Esophagus mucosa (tissue), 1 donor: ENCODE data around the gene COL28A1. TPM values are rescaled to one million over a fixed set of nuclear protein-coding genes. Genes with fewer than 3 reads are reported as not detected.

Experiments used
- ATAC-seq: fragments of 200-7000 bp; cut with Tn5 transposase; one replicate; pipeline ENCODE4 v1.9.1; 2020
- total RNA-seq: library from RNA; stranded (reverse); gene quantifications from one replicate; pipeline ENCODE4 v1.2.4, GENCODE V29; 2023
- donor health status: DM: yes; HTN: yes; CAD: no.

The COL28A1 gene
- total RNA-seq: 0.16 TPM

DNA sequence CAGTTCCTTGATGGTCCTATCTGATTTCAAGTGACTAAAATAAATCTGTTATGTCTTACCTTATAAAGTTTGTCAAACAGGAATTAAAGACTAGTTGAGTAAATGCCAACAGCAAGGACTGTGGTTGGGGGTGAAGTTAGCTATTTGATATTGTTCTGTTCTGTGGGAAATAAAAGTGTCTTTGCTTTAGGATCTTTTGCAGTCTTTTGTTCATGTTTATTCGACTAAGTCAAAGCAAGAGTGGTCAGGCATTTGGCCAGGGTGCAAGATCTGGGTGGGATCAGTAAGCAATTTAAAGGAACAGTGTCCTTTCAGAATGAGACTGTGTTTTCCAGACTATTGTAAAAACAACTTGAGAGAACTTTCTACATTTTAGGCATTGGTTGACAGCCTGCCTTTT lies at the start of gene COL28A1:
Gene COL28A1 (minus strand): TSS at position 183 of the 400 bp plus-strand sequence. CDS start 2,998 bp downstream, outside the sequence.
- no peak for ATAC-seq

DNA sequence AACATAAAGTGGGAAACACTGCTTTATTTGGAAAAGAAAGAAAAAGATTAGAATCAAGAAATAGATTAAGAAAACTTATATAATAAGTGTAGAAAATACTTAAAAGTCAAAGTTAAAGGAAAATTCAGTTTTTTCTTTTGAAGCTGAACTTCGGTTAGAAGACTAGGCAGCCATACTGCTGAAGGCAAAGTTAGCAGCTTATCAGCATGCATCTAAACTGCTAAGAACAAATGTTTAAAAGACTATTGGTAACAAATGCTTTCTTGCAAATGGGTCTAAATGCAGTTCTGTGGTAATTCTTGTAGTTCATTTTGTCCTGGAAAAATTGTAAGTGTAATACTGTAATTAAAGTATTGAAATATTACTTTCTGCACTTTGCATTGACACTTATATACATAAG lies 49.0 kb upstream of the COL28A1 start:
- ATAC-seq: no peak

DNA sequence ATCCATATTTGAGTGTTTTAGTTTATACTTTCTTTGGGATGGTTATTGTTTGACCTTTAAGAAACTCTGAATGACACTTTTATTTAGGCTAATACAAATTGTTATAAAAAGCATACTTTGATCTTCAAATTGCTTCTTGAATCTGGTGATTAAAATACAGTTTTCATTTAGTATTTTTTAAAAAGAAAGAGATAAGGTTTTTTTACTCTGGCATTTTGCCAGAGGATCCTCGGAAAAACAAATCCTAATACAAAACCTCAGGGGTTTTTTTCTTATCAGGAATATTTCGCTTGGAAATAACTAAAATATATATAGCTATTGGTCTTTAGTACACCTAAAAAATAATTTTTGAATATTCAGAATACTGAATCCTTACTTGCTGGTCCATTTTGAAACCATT lies 48.1 kb upstream of the COL28A1 start:
- ATAC-seq: no peak

DNA sequence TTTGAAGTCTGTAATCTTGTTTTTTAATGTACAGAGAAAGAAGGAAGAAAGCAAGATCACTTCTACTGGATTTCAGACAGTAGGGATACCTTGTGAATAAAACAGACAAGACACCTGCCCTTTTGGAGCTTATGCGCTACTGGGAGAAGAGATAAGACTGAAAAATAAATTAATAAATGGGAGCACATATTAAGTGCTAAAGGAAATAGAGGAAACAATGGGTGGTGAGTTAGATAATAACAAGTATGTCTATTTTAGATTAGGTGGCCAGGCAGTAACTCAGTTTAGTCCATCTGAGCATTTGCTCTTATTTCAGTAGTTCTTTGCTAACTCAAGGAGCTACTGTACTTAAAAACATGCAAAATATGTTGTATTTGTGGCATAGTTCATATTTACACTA lies 46.9 kb upstream of the COL28A1 start:
- ATAC-seq: no peak

DNA sequence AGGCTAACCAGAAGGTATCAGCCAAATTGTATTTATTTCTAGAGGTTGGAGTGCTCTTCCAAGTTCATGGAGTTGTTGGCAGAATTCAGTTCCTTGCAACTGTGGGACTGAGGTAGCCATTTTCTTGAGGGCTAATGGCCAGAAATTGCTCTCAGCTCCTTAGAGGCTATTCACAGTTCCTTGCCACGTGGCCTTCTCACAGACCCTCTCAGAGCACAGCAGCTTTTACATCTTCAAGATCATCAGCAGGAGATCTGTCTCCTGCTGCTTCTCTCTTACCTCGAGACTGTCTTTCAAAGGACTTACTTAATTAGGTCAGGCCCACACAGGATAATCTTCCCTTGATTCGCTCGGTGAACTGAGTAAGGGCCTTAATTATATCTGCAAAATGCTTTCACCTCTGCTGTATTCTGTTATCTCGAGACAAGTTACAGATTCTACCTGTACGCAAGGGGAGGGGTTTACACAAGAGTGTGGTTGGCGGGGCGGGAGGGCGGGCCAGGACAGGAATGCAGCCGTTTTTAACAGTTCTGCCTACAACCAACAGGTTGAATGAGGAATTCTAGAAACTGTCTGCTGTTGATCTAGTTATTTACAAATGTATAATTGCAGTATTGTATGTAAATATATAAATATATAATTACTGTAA lies 46.0 kb upstream of the COL28A1 start:
- ATAC-seq: no peak

DNA sequence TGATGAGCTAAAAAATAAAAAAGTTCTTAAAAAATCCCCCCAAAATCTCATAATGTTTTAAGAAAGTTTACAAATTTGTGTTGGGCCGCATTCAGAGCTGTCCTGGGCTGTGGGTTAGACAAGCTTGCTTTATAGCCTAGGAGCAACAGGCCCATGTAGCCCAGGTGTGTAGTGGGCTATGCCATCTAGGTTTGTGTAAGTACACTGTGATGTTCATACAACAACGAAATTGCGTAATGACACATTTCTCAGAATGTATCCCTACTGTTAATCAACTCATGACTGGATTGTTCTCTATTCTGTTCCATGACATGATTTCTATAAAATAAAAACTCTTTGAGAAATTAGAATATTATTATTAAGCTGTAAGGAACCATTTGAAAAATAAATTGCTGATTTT lies 44.0 kb upstream of the COL28A1 start:
- ATAC-seq: no peak

DNA sequence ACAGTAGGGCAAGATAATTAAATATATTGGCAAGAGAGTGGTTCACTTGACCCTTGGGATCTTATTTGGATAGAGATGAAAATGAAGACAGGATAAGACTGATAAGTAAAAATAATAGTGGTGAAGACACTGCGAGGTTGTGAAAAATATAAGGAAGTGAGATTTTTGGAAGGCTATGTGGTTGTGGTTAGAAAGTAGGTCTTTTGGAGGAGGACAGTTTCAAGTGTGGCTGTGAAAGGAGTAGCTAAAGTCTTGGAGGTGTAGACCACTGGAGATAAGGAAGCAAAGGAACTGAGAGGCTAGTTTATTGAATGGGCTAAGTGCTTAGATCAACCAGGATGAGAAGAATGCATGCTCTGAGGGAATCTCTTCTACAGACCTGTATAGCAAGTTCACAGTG lies 42.2 kb upstream of the COL28A1 start:
- no peak for ATAC-seq

DNA sequence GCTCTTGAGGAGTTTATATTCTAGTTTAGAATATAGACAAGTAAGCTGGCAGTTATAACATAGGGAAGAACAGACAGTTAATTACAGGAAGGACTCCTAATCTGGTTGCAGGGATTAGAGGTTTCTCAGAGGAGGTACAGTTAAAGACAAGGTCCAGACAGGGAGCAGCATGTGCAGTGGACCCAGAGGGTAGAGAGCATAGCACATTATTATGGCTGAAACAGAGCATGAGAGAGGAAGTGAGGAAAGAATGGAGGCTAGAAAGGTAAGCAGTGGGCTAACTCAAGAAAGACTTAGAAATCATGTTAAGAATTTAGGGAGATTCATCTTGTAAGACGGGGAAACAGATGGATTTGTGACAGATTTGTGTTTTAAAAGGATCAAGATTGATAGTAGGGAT lies 40.7 kb upstream of the COL28A1 start:
- ATAC-seq: no peak

DNA sequence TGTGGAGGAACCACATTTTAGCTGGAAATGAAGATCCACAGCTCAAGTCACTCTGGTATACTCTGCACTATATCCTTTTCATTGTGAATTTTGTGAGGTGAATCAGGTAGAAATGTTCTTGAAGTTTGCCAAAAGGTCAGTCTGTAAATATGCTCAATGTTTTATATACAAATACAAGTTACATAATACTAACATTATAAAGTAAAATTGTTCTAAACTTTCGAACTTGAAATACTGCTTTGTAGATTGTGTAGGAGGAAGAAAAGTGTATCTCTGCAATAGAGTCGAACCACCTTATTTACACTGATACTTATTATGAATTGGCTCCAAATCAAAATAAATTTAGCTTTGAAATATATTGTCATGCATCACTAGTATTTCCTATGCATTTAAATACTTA lies 38.0 kb upstream of the COL28A1 start:
- ATAC-seq: no peak

DNA sequence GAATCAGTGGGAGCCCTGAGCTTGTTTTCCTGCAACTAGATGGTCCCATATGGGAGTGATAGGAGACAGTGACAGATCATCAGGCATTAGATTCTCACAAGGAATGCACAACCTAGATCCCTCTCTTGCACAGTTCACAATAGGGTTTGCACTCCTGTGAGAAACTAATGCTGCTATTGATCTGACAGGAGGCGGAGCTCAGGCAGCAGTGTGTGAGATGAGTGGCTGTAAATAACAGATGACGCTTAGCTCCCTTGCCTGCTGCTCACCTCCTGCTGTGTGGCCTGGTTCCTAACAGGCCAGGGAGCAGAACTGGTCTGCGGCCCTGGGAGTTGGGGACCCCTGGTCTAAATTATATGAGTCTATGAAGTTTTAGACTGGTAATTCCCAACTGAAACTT lies 34.9 kb upstream of the COL28A1 start:
- ATAC-seq: no peak

DNA sequence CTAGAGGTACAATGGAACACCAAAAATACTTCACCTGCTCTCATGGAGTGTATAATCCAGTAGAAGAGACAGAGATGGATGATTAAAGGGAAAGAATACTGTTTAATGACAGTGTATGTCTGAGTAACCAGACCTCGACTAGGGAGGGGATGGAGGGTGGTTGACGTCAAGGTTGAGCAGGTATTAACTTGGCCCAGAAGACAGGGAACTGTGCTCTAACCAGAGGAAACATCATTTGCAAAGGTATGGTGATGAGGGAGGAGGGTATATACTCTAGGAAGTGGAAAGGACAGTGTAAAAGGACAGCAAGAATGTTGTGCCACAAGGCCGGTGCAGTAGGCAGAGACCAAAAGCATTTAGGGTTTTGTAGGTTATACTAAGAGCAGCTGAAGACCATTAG lies 33.9 kb upstream of the COL28A1 start:
- ATAC-seq: peak; percentile 12

DNA sequence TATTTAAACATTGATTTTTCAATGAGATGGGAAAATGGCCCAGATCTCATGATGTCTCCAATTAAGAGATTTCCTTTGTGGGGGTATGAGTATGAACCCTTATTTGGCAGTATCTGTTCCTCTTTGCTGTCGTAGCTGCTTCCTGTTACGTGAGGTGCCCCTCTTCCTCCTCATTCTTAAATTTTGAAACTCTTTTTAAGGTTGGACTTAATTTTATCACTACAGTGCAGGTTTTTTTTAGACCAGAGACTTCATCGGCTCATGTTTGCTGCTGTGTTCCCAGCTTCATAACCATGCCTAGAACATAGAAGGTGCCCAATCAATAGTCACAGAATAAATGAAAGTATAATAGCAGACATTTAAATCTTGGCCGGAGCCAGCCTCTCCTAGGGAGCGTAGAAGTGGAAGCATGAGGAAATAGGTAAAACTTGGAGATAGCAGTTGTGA lies 33.4 kb upstream of the COL28A1 start:
- no peak for ATAC-seq

DNA sequence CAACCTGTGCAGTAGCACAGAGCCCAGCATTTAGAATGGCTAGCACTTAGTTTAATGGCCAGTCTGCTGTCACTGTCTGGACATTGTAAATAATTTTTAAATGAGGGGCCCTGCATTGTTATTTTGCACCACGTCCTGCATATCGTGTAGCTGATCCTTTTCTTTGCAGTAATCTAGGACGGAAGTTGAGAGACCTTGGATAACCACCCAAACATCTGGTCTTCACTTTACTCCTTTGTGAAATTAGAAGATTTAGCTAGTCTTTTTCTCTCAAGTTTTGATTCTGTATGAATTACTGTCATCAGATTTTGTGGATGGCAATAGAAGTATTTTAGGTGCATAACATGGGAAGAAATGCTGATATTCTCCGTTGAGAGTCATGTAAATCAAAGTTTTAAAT lies 32.9 kb upstream of the COL28A1 start:
- no peak for ATAC-seq

DNA sequence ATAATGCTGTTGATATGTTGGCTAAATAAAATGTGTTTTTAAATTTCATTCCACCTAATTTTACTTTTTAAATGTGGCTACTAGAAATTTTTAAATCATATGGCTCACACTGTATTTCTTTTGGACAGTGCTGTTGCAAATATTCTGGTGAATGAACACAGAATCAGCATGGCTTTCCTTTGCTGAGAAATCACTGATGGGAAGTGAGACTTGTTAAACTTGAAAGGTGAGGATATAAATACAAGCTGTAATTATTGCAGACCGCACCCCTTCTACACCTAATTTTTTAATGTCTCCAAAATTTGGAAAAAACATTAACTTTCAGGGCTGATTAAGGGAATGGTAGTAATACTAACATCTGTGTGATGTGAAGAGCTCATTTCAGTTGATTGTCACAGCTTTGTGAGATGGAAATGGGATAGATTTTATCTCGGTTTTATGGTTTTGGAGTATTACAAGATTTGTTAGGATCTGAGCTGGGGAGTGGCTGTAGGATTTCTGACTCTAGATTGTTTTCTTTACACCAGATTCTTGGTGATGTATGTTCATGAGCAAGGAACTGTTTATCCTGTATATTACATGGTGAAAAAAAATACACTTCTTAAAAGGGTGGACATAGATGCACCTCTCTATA lies 32.3 kb upstream of the COL28A1 start:
- ATAC-seq: peak; percentile 24

DNA sequence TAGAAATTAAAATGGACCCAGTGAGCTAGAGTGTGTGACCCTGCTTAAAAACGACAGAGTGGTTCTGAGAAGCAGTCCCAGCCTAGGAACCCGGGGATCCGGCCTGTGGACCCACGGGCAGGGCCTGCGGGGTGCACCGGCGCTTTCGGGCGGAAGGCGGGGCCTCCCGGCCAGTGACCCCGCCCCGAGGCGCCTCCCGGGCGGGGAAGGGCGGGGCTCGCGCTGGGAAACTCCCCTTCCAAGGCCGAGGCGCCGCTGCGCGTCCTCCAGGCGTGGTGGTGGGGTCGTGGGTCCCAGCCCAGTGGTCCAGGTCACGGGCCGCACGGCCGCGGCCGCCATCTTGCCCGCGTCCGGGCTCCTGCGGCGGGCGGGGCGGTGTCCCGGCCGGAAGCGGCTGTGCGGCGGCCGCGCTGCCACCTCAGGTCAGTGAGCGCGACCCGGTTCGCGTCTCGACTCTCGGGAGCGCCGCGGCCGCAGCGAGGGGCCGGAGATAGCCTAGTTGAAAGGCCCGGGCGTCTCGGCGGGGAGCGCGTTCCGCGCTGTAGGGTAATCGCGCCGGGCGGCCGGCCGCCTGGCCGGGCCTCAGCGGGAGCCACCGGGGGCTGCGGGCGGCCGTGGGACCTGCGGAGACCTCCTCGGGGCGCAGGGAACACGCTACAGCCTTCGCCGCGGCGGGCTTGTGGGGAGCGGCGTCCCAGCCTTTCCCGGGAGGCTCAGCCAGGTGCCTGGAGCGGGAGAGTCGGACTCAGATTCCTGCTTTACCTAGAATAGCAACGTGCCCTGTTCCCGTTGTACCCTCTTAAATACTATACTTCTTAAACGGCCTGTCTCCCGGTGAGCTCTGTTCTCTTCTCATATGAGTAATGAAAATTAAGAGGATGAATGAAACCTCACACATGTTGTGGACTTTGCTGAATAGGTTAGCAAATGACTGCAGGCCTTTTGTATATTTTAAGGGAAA lies 31.3 kb upstream of the COL28A1 start, which contains the start of gene MIOS:
Gene MIOS (plus strand): TSS at position 234 of the 961 bp plus-strand sequence. CDS start 5,592 bp downstream, outside the sequence.
- peak; percentile 86 for ATAC-seq

DNA sequence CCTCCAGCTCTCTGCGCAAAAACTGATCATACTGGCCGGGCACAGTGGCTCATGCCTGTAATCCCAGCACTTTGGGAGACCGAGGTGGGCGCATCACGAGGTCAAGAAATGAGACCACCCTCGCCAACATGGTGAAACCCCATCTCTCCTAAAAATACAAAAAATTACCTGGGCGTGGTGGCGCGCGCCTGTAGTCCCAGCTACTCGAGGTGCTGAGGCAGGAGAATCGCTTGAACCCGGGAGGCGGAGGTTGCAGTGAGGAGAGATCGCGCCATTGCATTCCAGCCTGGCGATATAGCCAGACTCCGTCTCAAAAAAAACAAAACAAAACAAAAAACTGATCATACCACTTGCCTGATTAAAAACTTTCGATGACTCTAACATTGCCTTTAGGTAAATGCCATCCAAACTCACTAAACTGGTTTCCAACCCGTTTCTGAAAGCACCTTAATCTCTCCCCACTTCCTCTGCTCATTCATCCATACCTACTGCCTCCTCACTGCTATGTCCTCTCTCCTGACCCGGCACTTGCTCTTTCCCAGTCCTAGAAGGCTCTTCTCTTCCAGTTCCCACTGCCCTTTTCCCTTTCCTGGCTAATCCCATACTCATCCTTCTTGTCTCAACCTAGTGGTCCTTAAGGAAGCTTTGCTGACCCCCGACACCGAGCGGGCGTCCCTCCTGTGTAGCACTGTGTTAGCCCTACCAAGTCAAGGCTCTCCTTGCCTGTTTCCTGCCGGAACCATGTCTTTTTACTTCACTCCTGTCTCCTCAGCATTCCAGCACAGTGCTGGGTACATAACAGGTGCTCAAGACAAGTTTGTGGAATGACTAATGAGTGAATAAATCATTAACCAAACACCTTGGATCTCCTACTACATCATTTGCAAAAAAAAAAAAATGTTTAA lies 30.3 kb upstream of the COL28A1 start:
- ATAC-seq: peak; percentile 76

DNA sequence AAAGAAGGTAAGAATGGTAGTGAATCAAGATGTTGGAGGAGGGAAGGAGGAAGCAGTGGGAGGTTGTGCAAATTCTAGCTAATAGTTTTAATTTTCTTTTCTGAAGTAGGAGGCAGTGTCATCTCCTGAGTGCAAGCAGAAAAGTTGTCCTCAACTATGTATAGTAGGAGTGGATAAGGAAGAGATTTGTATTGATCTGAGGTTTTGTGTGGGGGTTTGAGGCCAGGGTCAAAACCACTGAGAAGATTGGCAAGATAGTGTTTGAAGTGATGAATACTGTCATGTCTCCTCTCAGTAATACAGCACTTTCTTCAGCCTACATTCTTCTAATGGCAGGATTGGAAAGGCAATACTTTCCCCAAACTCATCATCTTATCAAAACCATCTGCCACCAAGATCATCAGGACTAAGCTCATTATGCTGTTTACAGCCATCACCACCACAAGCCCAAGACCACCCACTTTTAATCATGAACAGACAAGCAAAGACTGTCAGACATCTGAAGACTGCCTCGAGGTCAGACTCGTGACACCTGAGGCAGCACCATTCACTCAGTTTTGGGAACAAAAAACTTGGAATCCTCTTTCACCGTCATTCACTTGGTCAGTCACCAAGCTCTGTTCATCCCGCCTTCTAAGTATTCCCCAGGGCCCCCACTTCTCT lies 29.5 kb upstream of the COL28A1 start:
- no peak for ATAC-seq

DNA sequence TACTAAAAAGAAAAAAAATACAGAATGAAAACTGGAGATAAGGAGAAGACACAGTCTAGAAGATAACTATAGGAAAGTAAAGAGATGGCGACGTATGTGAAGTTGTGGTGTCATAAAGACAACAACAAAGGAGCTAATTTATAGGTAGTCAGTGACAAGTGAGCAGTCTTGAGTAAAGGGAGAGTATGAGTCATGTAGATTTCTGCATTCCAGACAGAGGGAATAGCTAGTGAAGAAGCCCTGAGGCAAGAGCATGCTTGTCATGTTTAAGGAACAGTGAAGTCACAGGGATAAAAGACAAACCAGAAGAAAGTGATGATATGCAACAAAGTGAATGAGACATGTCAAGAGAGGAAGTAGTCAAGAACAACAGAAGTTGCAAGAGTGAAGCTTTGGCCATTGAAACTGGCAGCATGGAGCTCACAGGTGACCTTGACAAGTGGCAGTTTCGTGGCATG lies 28.7 kb upstream of the COL28A1 start:
- ATAC-seq: peak; percentile 60

DNA sequence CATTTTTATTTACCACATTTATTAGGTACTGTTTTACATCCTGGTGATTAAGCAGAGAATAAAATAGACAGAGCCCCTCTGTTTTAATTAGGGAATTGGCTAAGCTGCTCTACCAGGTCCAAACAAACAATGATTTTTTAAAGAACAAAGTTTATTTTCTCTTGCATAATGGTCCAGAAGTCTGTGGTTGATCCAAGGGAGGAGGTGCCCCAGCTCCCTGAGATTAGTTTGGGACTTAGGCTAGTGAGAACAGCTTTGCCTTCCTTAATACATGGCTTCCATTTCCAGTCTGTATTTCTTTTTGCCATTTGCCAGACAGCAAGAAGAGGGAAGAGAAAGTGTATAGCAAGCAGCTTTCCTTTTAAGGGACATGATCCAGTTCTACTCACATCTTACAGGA lies 28.1 kb upstream of the COL28A1 start:
- no peak for ATAC-seq

DNA sequence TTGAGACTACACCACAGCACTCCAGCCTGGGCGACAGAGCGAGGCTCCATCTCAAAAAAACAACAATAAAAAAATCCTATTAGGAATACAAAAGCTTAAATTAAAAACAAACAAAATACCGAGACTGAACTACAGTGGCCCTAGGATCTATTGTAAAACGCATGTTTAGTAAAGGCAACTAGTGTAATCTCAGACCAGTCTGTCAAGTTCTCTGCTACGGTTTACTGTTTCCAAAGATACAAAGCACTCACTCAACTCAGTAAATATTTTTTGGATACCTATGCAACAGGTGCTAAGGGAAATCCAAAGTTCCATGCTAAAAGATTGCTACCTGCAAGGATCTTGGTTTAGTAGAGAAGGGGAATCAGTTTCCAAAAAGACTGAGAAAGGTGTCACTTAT lies 27.6 kb upstream of the COL28A1 start:
- no peak for ATAC-seq

DNA sequence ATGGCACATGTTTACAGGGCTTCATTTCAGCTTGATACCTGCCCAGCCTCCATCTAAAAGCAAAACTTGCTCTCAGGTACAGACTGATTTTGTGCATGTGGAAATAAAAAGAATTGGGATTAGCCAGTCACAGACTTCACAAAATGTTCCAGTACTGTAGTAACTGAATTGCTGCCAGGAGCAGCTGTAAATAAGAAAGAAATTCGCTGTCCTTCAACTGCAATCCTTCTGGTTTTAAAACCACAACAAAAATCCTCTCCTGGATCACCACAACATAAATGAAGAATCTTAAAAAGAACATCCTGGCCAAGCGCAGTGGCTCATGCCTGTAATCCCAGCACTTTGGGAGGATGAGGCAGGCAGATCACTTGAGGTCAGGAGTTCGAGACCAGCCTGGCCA lies 27.1 kb upstream of the COL28A1 start:
- no peak for ATAC-seq
